22Rv1 (cell line): ENCODE results near the gene CEACAM1.

Experiments used
- H3K27ac ChIP-seq: fragments of 450-650 bp; 2 replicates; pipeline ENCODE4 v1.5.1; 2017
- CTCF ChIP-seq: fragments of 450-650 bp; IDR thresholded peaks from 2 replicates; pipeline ENCODE4 v1.5.1; 2017; ENCODE audit warnings: mild to moderate bottlenecking
- ZFX ChIP-seq: fragments of 450-650 bp; IDR thresholded peaks from 2 replicates; pipeline ENCODE4 v1.6.1; 2017; ENCODE audit warnings: antibody characterized with exemption, borderline replicate concordance

CEACAM1 gene

GRCh38 chr19:42471554-42472249 lies 56.6 kb downstream of the CEACAM1 start:
- no peak for TF ChIP-seq CTCF
- TF ChIP-seq ZFX, result no peak
- no peak overlapping the region for H3K27ac ChIP-seq

- H3K27ac ChIP-seq, result no peak overlapping the region
- TF ChIP-seq ZFX, result no peak
- TF ChIP-seq CTCF, result no peak
Measured at GRCh38 chr19:42469311-42470235, 58.7 kb downstream of the CEACAM1 start.

GRCh38 chr19:42468273-42468796 lies 59.9 kb downstream of the CEACAM1 start:
- TF ChIP-seq CTCF, result no peak
- no peak for TF ChIP-seq ZFX
- H3K27ac ChIP-seq, result no peak overlapping the region

GRCh38 chr19:42467183-42467760 lies 61.0 kb downstream of the CEACAM1 start:
- no peak overlapping the region for H3K27ac ChIP-seq
- TF ChIP-seq ZFX, result no peak
- TF ChIP-seq CTCF, result no peak

- H3K27ac ChIP-seq, result no peak overlapping the region
- TF ChIP-seq CTCF, result no peak
- TF ChIP-seq ZFX, result no peak
Measured at GRCh38 chr19:42466521-42467182, 61.6 kb downstream of the CEACAM1 start.

- H3K27ac ChIP-seq, result no peak overlapping the region
- no peak for TF ChIP-seq ZFX
- no peak for TF ChIP-seq CTCF
Measured at GRCh38 chr19:42465827-42466280, 62.4 kb downstream of the CEACAM1 start.
